AG04449 (cell line): Measurements from ENCODE around the gene C11orf91.
A peak's percentile ranks its signal among the peaks of the same experiment; 100 is the strongest.

Experiments used
- CTCF ChIA-PET: fragments of 350-600 bp; formaldehyde crosslinking; extraction: SDS; loops from one replicate; lab custom pipeline; 2021; ENCODE audit warnings: antibody characterized with exemption; lab: Yijun Ruan, JAX
- POLR2A ChIA-PET: fragments of 400-600, 350-600 bp; formaldehyde crosslinking; extraction: SDS; loops from one replicate; lab custom pipeline; 2020; ENCODE audit warnings: antibody characterized with exemption, inconsistent platforms; lab: Yijun Ruan, JAX
- DNase-seq: peaks from one replicate; pipeline ENCODE4 v3.0.0-alpha.2; 2010; ENCODE audit warnings: low read depth, low spot score
- H3K4me3 ChIP-seq: 2 replicates; pipeline ENCODE4 v1.5.1; 2011; ENCODE audit warnings: low read depth, mild to moderate bottlenecking, control low read depth, low read length
- CTCF ChIP-seq: IDR thresholded peaks from one replicate; pipeline ENCODE4 v1.5.1; 2011; ENCODE audit warnings: mild to moderate bottlenecking, moderate library complexity, low read length, control low read depth, inconsistent platforms; ENCODE audit not compliant: insufficient read depth; ENCODE audit errors: missing control alignments

C11orf91 gene

GRCh38 chr11:33674035-33674814 is 26.4 kb downstream of the C11orf91 start:
- ChIA-PET CTCF (interaction anchor here (1.5 to 10.3 kb wide), 6 partner anchors 13 to 312 kb away, joined by 4 to 87 read pairs (median 6); no protein-coding TSS in a partner anchor), POLR2A (interaction anchor here (0.7 to 0.9 kb wide), 2 partner anchors 17 to 63 kb away, joined by 3 to 4 read pairs; no protein-coding TSS in a partner anchor)
- no peak for TF ChIP-seq CTCF
- H3K4me3 ChIP-seq, result no peak overlapping the region
- peak; percentile 70 for DNase-seq

GRCh38 chr11:33672273-33672672 is 28.4 kb downstream of the C11orf91 start:
- POLR2A ChIA-PET, result no interaction called here
- no peak for DNase-seq
- no peak for TF ChIP-seq CTCF
- CTCF ChIA-PET, result interaction anchor here (1.0 to 10.3 kb wide), 2 partner anchors 15 to 512 kb away, joined by 3 to 87 read pairs; no protein-coding TSS in a partner anchor
- no peak overlapping the region for H3K4me3 ChIP-seq

GRCh38 chr11:33670250-33671011 is 30.2 kb downstream of the C11orf91 start:
- ChIA-PET CTCF (interaction anchor here (1.3 to 10.3 kb wide), 2 partner anchors 17 to 344 kb away, joined by 3 to 87 read pairs; no protein-coding TSS in a partner anchor), POLR2A (no interaction called here)
- TF ChIP-seq CTCF, result no peak
- H3K4me3 ChIP-seq, result no peak overlapping the region
- no peak for DNase-seq

GRCh38 chr11:33669598-33670249 is 30.9 kb downstream of the C11orf91 start:
- no peak for TF ChIP-seq CTCF
- DNase-seq, result no peak
- no peak overlapping the region for H3K4me3 ChIP-seq
- ChIA-PET POLR2A (no interaction called here), CTCF (interaction anchor here (1.0 to 10.3 kb wide), 4 partner anchors 9 to 343 kb away, joined by 3 to 87 read pairs (median 4); no protein-coding TSS in a partner anchor)

- TF ChIP-seq CTCF, result no peak
- DNase-seq, result no peak
- H3K4me3 ChIP-seq, result no peak overlapping the region
- ChIA-PET CTCF (interaction anchor here (0.6 to 10.3 kb wide), 5 partner anchors 8 to 307 kb away, joined by 3 to 87 read pairs (median 3); no protein-coding TSS in a partner anchor), POLR2A (no interaction called here)
Observed at GRCh38 chr11:33668951-33669596, 31.6 kb downstream of the C11orf91 start.
